Astrocyte (in vitro differentiated cells and primary cell): ENCODE measurements around the gene CTSL.

Experiments
- EZH2 ChIP-seq: IDR thresholded peaks from 2 replicates; pipeline ENCODE4 v1.6.1; 2012; ENCODE audit warnings: mild to moderate bottlenecking, low read length, inconsistent platforms; ENCODE audit not compliant: insufficient read depth
- TF ChIP-seq, protein P1 (sequence below): IDR thresholded peaks from 2 replicates; pipeline ENCODE4 v1.5.1; 2011; ENCODE audit warnings: low read depth, mild to moderate bottlenecking, inconsistent platforms, low read length, moderate library complexity; ENCODE audit not compliant: insufficient read depth

DNA sequence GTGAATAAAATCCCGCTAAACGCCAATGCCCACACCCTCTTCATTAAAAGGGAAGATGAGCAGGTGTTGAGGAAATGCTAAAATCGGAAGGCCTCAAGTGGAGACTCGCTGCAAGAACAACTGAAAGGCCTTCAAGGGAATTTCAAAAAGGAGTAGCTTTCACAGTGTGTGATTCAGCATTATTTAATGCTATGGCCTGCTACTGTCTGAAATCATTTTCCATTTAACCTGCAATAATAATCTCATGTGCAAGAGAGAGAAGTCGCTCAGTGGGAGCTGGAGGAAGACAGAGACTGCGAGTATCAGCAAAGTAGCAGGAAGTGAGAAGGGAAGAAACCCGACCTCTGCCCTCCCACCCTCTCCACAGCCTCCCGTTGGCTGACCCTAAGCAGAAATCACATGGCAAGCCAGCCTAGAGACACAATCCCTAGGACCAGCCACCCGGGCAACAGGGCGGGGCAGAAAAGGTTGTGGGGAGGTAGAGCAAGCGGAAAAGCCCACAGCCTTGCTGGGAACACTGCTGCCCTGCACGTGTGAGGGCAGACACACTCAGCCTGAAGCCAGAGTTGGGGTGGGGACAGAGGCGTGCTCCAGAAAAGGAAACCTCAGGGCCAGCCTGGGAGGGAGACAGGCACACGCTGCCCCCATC lies 39.9 kb upstream of the CTSL start:
- TF ChIP-seq, protein P1, sequence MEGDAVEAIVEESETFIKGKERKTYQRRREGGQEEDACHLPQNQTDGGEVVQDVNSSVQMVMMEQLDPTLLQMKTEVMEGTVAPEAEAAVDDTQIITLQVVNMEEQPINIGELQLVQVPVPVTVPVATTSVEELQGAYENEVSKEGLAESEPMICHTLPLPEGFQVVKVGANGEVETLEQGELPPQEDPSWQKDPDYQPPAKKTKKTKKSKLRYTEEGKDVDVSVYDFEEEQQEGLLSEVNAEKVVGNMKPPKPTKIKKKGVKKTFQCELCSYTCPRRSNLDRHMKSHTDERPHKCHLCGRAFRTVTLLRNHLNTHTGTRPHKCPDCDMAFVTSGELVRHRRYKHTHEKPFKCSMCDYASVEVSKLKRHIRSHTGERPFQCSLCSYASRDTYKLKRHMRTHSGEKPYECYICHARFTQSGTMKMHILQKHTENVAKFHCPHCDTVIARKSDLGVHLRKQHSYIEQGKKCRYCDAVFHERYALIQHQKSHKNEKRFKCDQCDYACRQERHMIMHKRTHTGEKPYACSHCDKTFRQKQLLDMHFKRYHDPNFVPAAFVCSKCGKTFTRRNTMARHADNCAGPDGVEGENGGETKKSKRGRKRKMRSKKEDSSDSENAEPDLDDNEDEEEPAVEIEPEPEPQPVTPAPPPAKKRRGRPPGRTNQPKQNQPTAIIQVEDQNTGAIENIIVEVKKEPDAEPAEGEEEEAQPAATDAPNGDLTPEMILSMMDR, result peak; percentile 8
- TF ChIP-seq EZH2, result no peak
